Caco-2 (cell line): ENCODE measurements around the gene TLR4. TPM values are rescaled to one million over a fixed set of nuclear protein-coding genes. Genes with fewer than 3 reads are reported as not detected.

ENCODE experiments used
- BruUV-seq: library from RNA; stranded (reverse); fragments of 400-500 nt; replicated peaks from 2 replicates; lab custom pipeline; 2021; lab: Mats Ljungman, UMichigan
- CTCF ChIA-PET: fragments of 300-600 bp; sonication (Branson Sonifier 250); formaldehyde crosslinking; loops from one replicate; lab custom pipeline; 2022; ENCODE audit warnings: antibody characterized with exemption; lab: Charles Lee
- POLR2A ChIA-PET: fragments of 300-600 bp; sonication (Branson Sonifier 250); formaldehyde crosslinking; loops from one replicate; lab custom pipeline; 2022; ENCODE audit warnings: antibody characterized with exemption; lab: Charles Lee
- DNase-seq, 2 experiments: peaks; one replicate each; pipeline versions ENCODE4 v3.0.0 to v3.0.0-alpha.2; 2020 to 2022
- H3K27me3 ChIP-seq: replicated peaks from 2 replicates; pipeline ENCODE4 v1.6.0; 2011; ENCODE audit warnings: low read length; ENCODE audit not compliant: control insufficient read depth, insufficient read depth
- H3K36me3 ChIP-seq: 2 replicates; pipeline ENCODE4 v1.5.1; 2011; ENCODE audit warnings: low read length; ENCODE audit not compliant: control insufficient read depth, insufficient read depth
- H3K4me1 ChIP-seq: fragments of 250-450 bp; sonication (Bioruptor Pico); 2 replicates; pipeline ENCODE4 v1.5.1; 2020; ENCODE audit warnings: mild to moderate bottlenecking
- H3K4me3 ChIP-seq: 2 replicates; pipeline ENCODE4 v1.5.1; 2011; ENCODE audit warnings: low read depth, mild to moderate bottlenecking, control low read depth, low read length
- H3K9me3 ChIP-seq: fragments of 250-450 bp; sonication (Bioruptor Pico); 2 replicates; pipeline ENCODE4 v1.5.1; 2020; ENCODE audit warnings: mild to moderate bottlenecking, moderate library complexity
- H3K27ac Mint-ChIP-seq: one replicate; pipeline ENCODE4 v1.8.0; 2022; ENCODE audit warnings: mixed read lengths; ENCODE audit not compliant: unreplicated experiment
- H3K27me3 Mint-ChIP-seq: one replicate; pipeline ENCODE4 v1.8.0; 2022; ENCODE audit warnings: mixed read lengths; ENCODE audit not compliant: insufficient read depth, unreplicated experiment
- H3K36me3 Mint-ChIP-seq: one replicate; pipeline ENCODE4 v1.8.0; 2022; ENCODE audit warnings: mild to moderate bottlenecking, mixed read lengths; ENCODE audit not compliant: insufficient read depth, unreplicated experiment
- H3K4me1 Mint-ChIP-seq: one replicate; pipeline ENCODE4 v1.8.0; 2022; ENCODE audit warnings: low read depth, mixed read lengths; ENCODE audit not compliant: unreplicated experiment
- H3K4me3 Mint-ChIP-seq: one replicate; pipeline ENCODE4 v1.8.0; 2022; ENCODE audit warnings: mild to moderate bottlenecking, moderate library complexity, mixed read lengths; ENCODE audit not compliant: unreplicated experiment
- H3K9me3 Mint-ChIP-seq: one replicate; pipeline ENCODE4 v1.8.0; 2022; ENCODE audit warnings: mixed read lengths; ENCODE audit not compliant: unreplicated experiment
- CTCF ChIP-seq, 2 experiments: fragments of 200-600 bp in 1 of 2; IDR thresholded peaks; 1 replicate in 1 of 2; 2 replicates in 1 of 2; pipeline versions ENCODE4 v1.5.1 to v1.8.0; 2011 to 2022; ENCODE audit warnings: antibody characterized with exemption in 1 of 2, control low read depth in 1 of 2, inconsistent platforms in 1 of 2, low read depth in 1 of 2, low read length in 1 of 2, mild to moderate bottlenecking in 1 of 2, moderate library complexity in 1 of 2; ENCODE audit not compliant: insufficient read depth in 1 of 2, severe bottlenecking in 1 of 2, unreplicated experiment in 1 of 2
- intact Hi-C: fragments of 100-400 bp; cut with micrococcal nuclease; formaldehyde crosslinking; loops from one replicate; pipeline ENCODE4 v1.10.0; 2022; ENCODE audit not compliant: unreplicated experiment
- total RNA-seq: library from RNA; stranded (reverse); gene quantifications from 2 replicates; pipeline ENCODE4 v1.2.3, GENCODE V29; 2022

Gene TLR4
- total RNA-seq, 1 experiment from 2014 or later: not detected

- intact Hi-C loops: no loop called here
- Histone ChIP-seq H3K27me3 (no peaks in the 10 kb centered on the region), H3K4me1 (no peaks in the 10 kb centered on the region), H3K36me3 (no peaks in the 10 kb centered on the region), H3K9me3 (no peaks in the 10 kb centered on the region), H3K4me3 (no peak overlapping the region)
- ChIA-PET POLR2A (no interaction called here), CTCF (interaction anchor here (0.5 kb wide), 1 partner anchor 999 kb away, joined by 3 read pairs; no protein-coding TSS in a partner anchor)
- no peak for TF ChIP-seq CTCF (IDR thresholded peaks at IDR 0.05; ENCODE audit: insufficient read depth in 1 of 2, low read depth in 1 of 2, low read length in 1 of 2, severe bottlenecking in 1 of 2, unreplicated experiment in 1 of 2)
- Mint-ChIP-seq H3K4me1 (no peaks in the 10 kb centered on the region), H3K9me3 (peaks cover 17% of the 10 kb centered on the region), H3K27ac (no peak overlapping the region), H3K27me3 (peaks cover 3% of the 10 kb centered on the region), H3K4me3 (no peak overlapping the region), H3K36me3 (no peaks in the 10 kb centered on the region)
- DNase-seq: no peak
- BruUV-seq: no TSS peak
These were observed 16.7 kb upstream of the TLR4 start for GRCh38 chr9:117687532-117687931.

- H3K36me3 Mint-ChIP-seq: no peaks in the 10 kb centered on the region
- BruUV-seq: no TSS peak
- H3K27me3 Mint-ChIP-seq: peaks cover 2% of the 10 kb centered on the region
- H3K4me3 Mint-ChIP-seq: no peak overlapping the region
- Histone ChIP-seq H3K4me1 (no peaks in the 10 kb centered on the region), H3K27me3 (no peaks in the 10 kb centered on the region), H3K9me3 (no peaks in the 10 kb centered on the region), H3K4me3 (no peak overlapping the region), H3K36me3 (no peaks in the 10 kb centered on the region)
- CTCF ChIA-PET: no interaction called here
- POLR2A ChIA-PET: no interaction called here
- H3K4me1 Mint-ChIP-seq: no peaks in the 10 kb centered on the region
- DNase-seq: no peak
- TF ChIP-seq CTCF (IDR thresholded peaks at IDR 0.05; ENCODE audit: insufficient read depth in 1 of 2, low read depth in 1 of 2, low read length in 1 of 2, severe bottlenecking in 1 of 2, unreplicated experiment in 1 of 2): no peak
- intact Hi-C loops: no loop called here
- H3K9me3 Mint-ChIP-seq: peaks cover 29% of the 10 kb centered on the region
- no peak overlapping the region for H3K27ac Mint-ChIP-seq
These were observed 12.8 kb upstream of the TLR4 start for GRCh38 chr9:117691367-117691766.

GRCh38 chr9:117696154-117696553, 8.0 kb upstream of the TLR4 start:
- BruUV-seq: no TSS peak
- Mint-ChIP-seq H3K4me3 (no peak overlapping the region), H3K27ac (no peak overlapping the region), H3K27me3 (no peaks in the 10 kb centered on the region), H3K4me1 (no peaks in the 10 kb centered on the region), H3K9me3 (peaks cover 22% of the 10 kb centered on the region), H3K36me3 (no peaks in the 10 kb centered on the region)
- no peak for DNase-seq
- no peak overlapping the region for H3K4me3 ChIP-seq
- CTCF ChIA-PET: no interaction called here
- H3K27me3 ChIP-seq: no peaks in the 10 kb centered on the region
- H3K9me3 ChIP-seq: no peaks in the 10 kb centered on the region
- intact Hi-C loops: no loop called here
- POLR2A ChIA-PET: no interaction called here
- no peak for TF ChIP-seq CTCF (IDR thresholded peaks at IDR 0.05; ENCODE audit: insufficient read depth in 1 of 2, low read depth in 1 of 2, low read length in 1 of 2, severe bottlenecking in 1 of 2, unreplicated experiment in 1 of 2)
- H3K36me3 ChIP-seq: no peaks in the 10 kb centered on the region
- no peaks in the 10 kb centered on the region for H3K4me1 ChIP-seq
